A673 (cell line): ENCODE measurements around the gene OR10G8.

Experiments
- EZH2 ChIP-seq: fragments of 200-600 bp; sonication (generic); IDR thresholded peaks from 2 replicates; pipeline ENCODE4 v1.6.1; 2017; ENCODE audit warnings: borderline replicate concordance, low read depth, mild to moderate bottlenecking, mixed read lengths, antibody characterized with exemption, low read length; ENCODE audit not compliant: poor library complexity, severe bottlenecking
- TF ChIP-seq, protein P1 (sequence below): fragments of 300-800, 200-600 bp; sonication (generic); conservative IDR thresholded peaks from 2 replicates; pipeline ENCODE4 v1.5.1; 2017; ENCODE audit warnings: low read depth, mild to moderate bottlenecking, antibody characterized with exemption, low read length, moderate library complexity, mixed read lengths

- TF ChIP-seq, protein P1, sequence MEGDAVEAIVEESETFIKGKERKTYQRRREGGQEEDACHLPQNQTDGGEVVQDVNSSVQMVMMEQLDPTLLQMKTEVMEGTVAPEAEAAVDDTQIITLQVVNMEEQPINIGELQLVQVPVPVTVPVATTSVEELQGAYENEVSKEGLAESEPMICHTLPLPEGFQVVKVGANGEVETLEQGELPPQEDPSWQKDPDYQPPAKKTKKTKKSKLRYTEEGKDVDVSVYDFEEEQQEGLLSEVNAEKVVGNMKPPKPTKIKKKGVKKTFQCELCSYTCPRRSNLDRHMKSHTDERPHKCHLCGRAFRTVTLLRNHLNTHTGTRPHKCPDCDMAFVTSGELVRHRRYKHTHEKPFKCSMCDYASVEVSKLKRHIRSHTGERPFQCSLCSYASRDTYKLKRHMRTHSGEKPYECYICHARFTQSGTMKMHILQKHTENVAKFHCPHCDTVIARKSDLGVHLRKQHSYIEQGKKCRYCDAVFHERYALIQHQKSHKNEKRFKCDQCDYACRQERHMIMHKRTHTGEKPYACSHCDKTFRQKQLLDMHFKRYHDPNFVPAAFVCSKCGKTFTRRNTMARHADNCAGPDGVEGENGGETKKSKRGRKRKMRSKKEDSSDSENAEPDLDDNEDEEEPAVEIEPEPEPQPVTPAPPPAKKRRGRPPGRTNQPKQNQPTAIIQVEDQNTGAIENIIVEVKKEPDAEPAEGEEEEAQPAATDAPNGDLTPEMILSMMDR: no peak
- TF ChIP-seq EZH2: no peak
Measured at GRCh38 chr11:124041254-124041653, 14.7 kb downstream of the OR10G8 start, which contains the start of gene OR10G7.
